ENCODE data around the gene PHACTR1. TPM values are rescaled to one million over a fixed set of nuclear protein-coding genes. Genes with fewer than 3 reads are reported as not detected.

Gene PHACTR1
- total and polyA plus RNA-seq, 7 donors, result 0.60 to 7.5 (median 3.7) TPM

DNA sequence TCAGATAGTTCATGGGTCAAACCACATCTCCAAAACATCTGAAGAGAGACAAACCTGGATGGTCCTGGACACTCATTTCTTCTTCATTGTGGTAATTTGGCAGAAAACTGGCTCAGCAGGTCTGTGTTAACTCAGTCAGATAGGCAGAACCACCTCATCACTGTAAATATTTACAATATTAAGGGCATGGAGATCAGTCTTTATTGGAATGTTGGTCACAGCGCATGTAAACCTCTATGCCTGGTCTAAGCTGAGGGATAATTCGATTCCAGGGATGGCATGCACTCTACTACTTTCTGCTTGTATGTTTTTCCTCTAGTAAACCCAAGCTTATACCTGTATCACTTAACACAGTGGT, 615.8 kb downstream of the PHACTR1 start:
- Histone ChIP-seq H3K9me3 (no peaks in the 10 kb centered on the region), H3K36me3 (no peaks in the 10 kb centered on the region), H3K4me3 (no peak overlapping the region), H3K27me3 (no peaks in the 10 kb centered on the region), H3K27ac (no peak overlapping the region), H3K4me1 (peaks cover 0 to 17% (median 6%) of the 10 kb centered on the region in 4 donors)
- 78 to 84% methylated on average over 2 of the region's 2 CpGs for WGBS, 2 donors
- intact Hi-C loops (cut with DNase I), result loop anchor here (10.0 kb wide), 1 partner anchor 732 kb away; no protein-coding TSS in a partner anchor
- TF ChIP-seq EP300 (IDR thresholded peaks at IDR 0.05) (no peak), POLR2AphosphoS5 (IDR thresholded peaks at IDR 0.05) (no peak), POLR2A (IDR thresholded peaks at IDR 0.05) (no peak)
- TF ChIP-seq, protein P1, sequence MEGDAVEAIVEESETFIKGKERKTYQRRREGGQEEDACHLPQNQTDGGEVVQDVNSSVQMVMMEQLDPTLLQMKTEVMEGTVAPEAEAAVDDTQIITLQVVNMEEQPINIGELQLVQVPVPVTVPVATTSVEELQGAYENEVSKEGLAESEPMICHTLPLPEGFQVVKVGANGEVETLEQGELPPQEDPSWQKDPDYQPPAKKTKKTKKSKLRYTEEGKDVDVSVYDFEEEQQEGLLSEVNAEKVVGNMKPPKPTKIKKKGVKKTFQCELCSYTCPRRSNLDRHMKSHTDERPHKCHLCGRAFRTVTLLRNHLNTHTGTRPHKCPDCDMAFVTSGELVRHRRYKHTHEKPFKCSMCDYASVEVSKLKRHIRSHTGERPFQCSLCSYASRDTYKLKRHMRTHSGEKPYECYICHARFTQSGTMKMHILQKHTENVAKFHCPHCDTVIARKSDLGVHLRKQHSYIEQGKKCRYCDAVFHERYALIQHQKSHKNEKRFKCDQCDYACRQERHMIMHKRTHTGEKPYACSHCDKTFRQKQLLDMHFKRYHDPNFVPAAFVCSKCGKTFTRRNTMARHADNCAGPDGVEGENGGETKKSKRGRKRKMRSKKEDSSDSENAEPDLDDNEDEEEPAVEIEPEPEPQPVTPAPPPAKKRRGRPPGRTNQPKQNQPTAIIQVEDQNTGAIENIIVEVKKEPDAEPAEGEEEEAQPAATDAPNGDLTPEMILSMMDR (IDR thresholded peaks at IDR 0.05), result no peak
- no peak for DNase-seq

DNA sequence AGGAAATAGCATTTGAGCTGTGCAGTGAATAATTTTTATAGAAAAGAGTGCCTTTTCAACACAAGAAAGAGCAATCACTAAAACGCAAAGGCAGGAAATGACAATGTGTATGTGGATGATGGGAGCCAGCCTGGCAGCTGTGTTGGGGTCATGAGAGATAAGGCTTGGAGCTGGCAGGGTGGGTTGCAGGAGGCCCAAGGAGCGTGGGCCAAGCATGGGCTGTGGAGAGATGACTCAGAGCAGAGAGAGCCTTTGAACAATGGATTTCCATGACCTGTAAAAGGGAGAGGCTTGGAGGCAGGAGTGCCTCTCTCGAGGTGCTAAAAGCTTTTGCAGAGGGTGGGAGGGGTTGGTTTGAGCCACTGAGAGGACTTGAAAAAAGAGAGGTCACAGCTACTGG, 618.4 kb downstream of the PHACTR1 start:
- no peak for DNase-seq
- WGBS, 2 donors, result 57% methylated on average over 3 of the region's 3 CpGs
- Histone ChIP-seq H3K36me3 (no peaks in the 10 kb centered on the region), H3K27me3 (no peaks in the 10 kb centered on the region), H3K27ac (no peak overlapping the region), H3K4me3 (no peak overlapping the region), H3K4me1 (peaks cover 0 to 6% (median 2%) of the 10 kb centered on the region in 4 donors), H3K9me3 (no peaks in the 10 kb centered on the region)
- TF ChIP-seq, protein P1 (IDR thresholded peaks at IDR 0.05), result no peak
- TF ChIP-seq POLR2AphosphoS5 (IDR thresholded peaks at IDR 0.05) (no peak), POLR2A (IDR thresholded peaks at IDR 0.05) (no peak), EP300 (IDR thresholded peaks at IDR 0.05) (no peak)
- intact Hi-C loops (cut with DNase I), result loop anchor here (10.0 kb wide), 1 partner anchor 730 kb away; no protein-coding TSS in a partner anchor

DNA sequence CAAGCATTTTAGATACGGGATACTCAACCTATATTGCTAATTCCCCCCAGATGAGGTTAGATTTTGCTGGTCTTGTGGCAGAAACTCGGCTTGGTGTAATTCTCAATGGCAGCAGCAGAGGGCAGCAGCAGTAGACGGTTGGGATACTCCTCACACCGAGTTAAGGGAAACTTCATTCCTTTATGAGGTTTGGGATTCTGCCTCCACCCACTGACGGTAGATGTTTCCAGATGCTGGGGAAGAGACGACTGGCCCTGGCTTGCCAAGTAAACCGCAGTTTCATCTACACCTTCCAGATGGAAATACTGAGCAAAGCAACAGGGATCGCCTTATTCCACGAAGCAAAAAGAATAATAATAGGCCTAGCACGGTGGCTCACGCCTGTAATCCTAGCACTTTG, 620.0 kb downstream of the PHACTR1 start:
- DNase-seq, result peak; percentile 84
- H3K27ac ChIP-seq, result peak overlapping the region in 2 of 4 donors; percentile 26 to 31
- 31 to 32% methylated on average over 11 of the region's 11 CpGs for WGBS, 2 donors

DNA sequence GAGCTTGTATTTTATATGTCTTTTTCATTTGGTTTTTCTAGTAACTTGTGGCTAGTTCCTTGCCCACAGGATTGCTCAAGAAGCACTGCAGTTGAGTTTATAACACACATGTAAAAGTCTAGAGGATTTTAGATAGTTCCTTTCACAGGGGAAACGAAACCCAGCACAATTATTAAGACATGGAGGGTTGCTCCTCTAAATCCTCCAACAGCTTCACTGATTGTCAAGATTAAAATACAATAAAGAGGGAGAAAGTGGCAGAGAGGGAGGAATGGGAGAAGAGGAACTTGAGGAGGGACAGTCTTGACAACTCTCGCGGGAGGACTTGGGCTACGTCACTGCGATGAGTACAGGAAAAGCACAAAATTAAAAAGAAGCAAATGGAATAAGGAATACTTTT, 621.5 kb downstream of the PHACTR1 start:
- H3K27ac ChIP-seq, result no peak overlapping the region
- intact Hi-C loops (cut with DNase I), result loop anchor here (2.0 to 10.0 kb wide), 2 partner anchors 199 to 727 kb away; no protein-coding TSS in a partner anchor
- WGBS, 2 donors, result 78 to 90% methylated on average over 5 of the region's 5 CpGs

More for the DNA sequence above, 620.0 kb downstream of the PHACTR1 start:
- H3K36me3 ChIP-seq, result no peaks in the 10 kb centered on the region
- no peak overlapping the region for H3K4me3 ChIP-seq
- peaks cover 0 to 6% (median 2%) of the 10 kb centered on the region in 4 donors for H3K4me1 ChIP-seq
- TF ChIP-seq POLR2A (IDR thresholded peaks at IDR 0.05) (no peak), POLR2AphosphoS5 (IDR thresholded peaks at IDR 0.05) (peak in 3 of 4 donors; percentile 14 to 31 (median 21))
- TF ChIP-seq, protein P1 (IDR thresholded peaks at IDR 0.05), result peak; percentile 53 to 97 (median 91)
- intact Hi-C loops (cut with DNase I), result loop anchor here (2.0 to 10.0 kb wide), 4 partner anchors 46 to 728 kb away; partner anchors contain the start of genes GFOD1 and SIRT5
- H3K27me3 ChIP-seq, result no peaks in the 10 kb centered on the region
- H3K9me3 ChIP-seq, result no peaks in the 10 kb centered on the region

More for the DNA sequence above, 621.5 kb downstream of the PHACTR1 start:
- Histone ChIP-seq H3K27me3 (no peaks in the 10 kb centered on the region), H3K4me3 (no peak overlapping the region), H3K4me1 (peaks cover 0 to 6% (median 2%) of the 10 kb centered on the region in 4 donors), H3K9me3 (no peaks in the 10 kb centered on the region), H3K36me3 (no peaks in the 10 kb centered on the region)
- no peak for DNase-seq
- TF ChIP-seq POLR2A (IDR thresholded peaks at IDR 0.05), result no peak
- no peak for TF ChIP-seq EP300 (IDR thresholded peaks at IDR 0.05)
- TF ChIP-seq, protein P1 (IDR thresholded peaks at IDR 0.05), result no peak
- TF ChIP-seq POLR2AphosphoS5 (IDR thresholded peaks at IDR 0.05), result no peak

Small RNA genes within 50 kb of the gene (small RNA-seq; reads per million reads assigned to genes)
- gene RNU1-11P, result 0.22 to 0.36 (median 0.29) reads per million in 3 donors
